Right atrium auricular region (tissue), 2 donors: Measurements from ENCODE around the gene WWC2. TPM values are rescaled to one million over a fixed set of nuclear protein-coding genes. Genes with fewer than 3 reads are reported as not detected.
A peak's percentile ranks its signal among the peaks of the same experiment; 100 is the strongest.

ENCODE experiments used
- DNase-seq: peaks from one replicate; pipeline ENCODE4 v3.0.0-alpha.2; 2019; ENCODE audit warnings: low spot score
- H3K27ac ChIP-seq, 2 donors: fragments of 200-600 bp; sonication (generic); 1 replicate in 1 of 2; 2 replicates in 1 of 2; pipeline ENCODE4 v1.5.1; 2016 to 2019
- H3K27me3 ChIP-seq, 2 donors: fragments of 200-600 bp; sonication (generic); one replicate each; pipeline versions ENCODE4 v1.5.1 to v1.6.0; 2017 to 2019
- H3K36me3 ChIP-seq: fragments of 200-600 bp; sonication (generic); one replicate; pipeline ENCODE4 v1.5.1; 2016
- H3K4me1 ChIP-seq, 2 donors: fragments of 200-600 bp; sonication (generic); one replicate each; pipeline versions ENCODE4 v1.5.1 to v1.6.0; 2017 to 2019
- H3K4me3 ChIP-seq, 2 donors: fragments of 200-600 bp; sonication (generic); 1 replicate in 1 of 2; 2 replicates in 1 of 2; pipeline ENCODE4 v1.5.1; 2017 to 2019; ENCODE audit warnings: mild to moderate bottlenecking in 1 of 2, moderate library complexity in 1 of 2
- H3K9me3 ChIP-seq, 2 donors: fragments of 200-600 bp; sonication (generic); one replicate each; pipeline ENCODE4 v1.5.1; 2019
- CTCF ChIP-seq, 2 donors: fragments of 200-600 bp; sonication (generic); IDR thresholded peaks; one replicate each; pipeline ENCODE4 v1.5.1; 2019; ENCODE audit warnings: antibody characterized with exemption in 2 of 2
- total RNA-seq, 2 donors: library from RNA; depleted of rRNA; stranded (reverse); fragments of >200 nt; gene quantifications; one replicate each; pipeline ENCODE4 v1.1.0, GENCODE V29; 2016

WWC2 gene
- total RNA-seq, 2 donors from 2014 or later: 22.4 to 22.7 TPM

GRCh38 chr4:183142571-183143550 is 43.8 kb downstream of the WWC2 start:
- Histone ChIP-seq H3K4me3 (no peak overlapping the region), H3K27ac (no peak overlapping the region), H3K4me1 (peaks cover 0 to 67% of the 10 kb centered on the region in 2 donors), H3K27me3 (no peaks in the 10 kb centered on the region), H3K9me3 (no peaks in the 10 kb centered on the region), H3K36me3 (no peaks in the 10 kb centered on the region)
- TF ChIP-seq CTCF (IDR thresholded peaks at IDR 0.05): no peak
- DNase-seq: no peak

- Histone ChIP-seq H3K36me3 (no peaks in the 10 kb centered on the region), H3K4me1 (peaks cover 0 to 67% of the 10 kb centered on the region in 2 donors), H3K9me3 (no peaks in the 10 kb centered on the region), H3K4me3 (no peak overlapping the region), H3K27ac (no peak overlapping the region), H3K27me3 (no peaks in the 10 kb centered on the region)
- TF ChIP-seq CTCF (IDR thresholded peaks at IDR 0.05): no peak
- no peak for DNase-seq
Observed at GRCh38 chr4:183144787-183145186, 45.7 kb downstream of the WWC2 start.

GRCh38 chr4:183145773-183146172 is 46.7 kb downstream of the WWC2 start:
- Histone ChIP-seq H3K4me1 (peaks cover 0 to 59% of the 10 kb centered on the region in 2 donors), H3K27ac (no peak overlapping the region)
- no peak for DNase-seq

GRCh38 chr4:183146478-183146877 is 47.4 kb downstream of the WWC2 start:
- no peak for TF ChIP-seq CTCF (IDR thresholded peaks at IDR 0.05)
- peaks cover 0 to 52% of the 10 kb centered on the region in 2 donors for H3K4me1 ChIP-seq
- peak overlapping the region; percentile 13 to 47 for H3K27ac ChIP-seq
- no peaks in the 10 kb centered on the region for H3K36me3 ChIP-seq
- H3K27me3 ChIP-seq: no peaks in the 10 kb centered on the region
- no peak overlapping the region for H3K4me3 ChIP-seq
- no peaks in the 10 kb centered on the region for H3K9me3 ChIP-seq
- no peak for DNase-seq

More at GRCh38 chr4:183145773-183146172, 46.7 kb downstream of the WWC2 start:
- no peak for TF ChIP-seq CTCF (IDR thresholded peaks at IDR 0.05)
- H3K4me3 ChIP-seq: no peak overlapping the region
- H3K36me3 ChIP-seq: no peaks in the 10 kb centered on the region
- H3K27me3 ChIP-seq: no peaks in the 10 kb centered on the region
- no peaks in the 10 kb centered on the region for H3K9me3 ChIP-seq

GRCh38 chr4:183147196-183147595 is 48.1 kb downstream of the WWC2 start:
- DNase-seq: no peak
- no peaks in the 10 kb centered on the region for H3K36me3 ChIP-seq
- no peaks in the 10 kb centered on the region for H3K9me3 ChIP-seq
- H3K4me3 ChIP-seq: no peak overlapping the region
- no peak for TF ChIP-seq CTCF (IDR thresholded peaks at IDR 0.05)
- H3K27me3 ChIP-seq: no peaks in the 10 kb centered on the region
- peak overlapping the region in 1 of 2 donors; percentile 47 for H3K27ac ChIP-seq
- H3K4me1 ChIP-seq: peaks cover 0 to 45% of the 10 kb centered on the region in 2 donors
